NCI-H510A (cell line): ENCODE data around the gene TCIRG1.
A peak's percentile ranks its signal among the peaks of the same experiment; 100 is the strongest.

ENCODE experiments used
- DNase-seq: peaks from one replicate; lab custom pipeline; 2025; lab: John Stamatoyannopoulos, UW

Gene TCIRG1

GRCh38 chr11:68004551-68005335 lies 34.1 kb upstream of the TCIRG1 start:
- peak; percentile 23 for DNase-seq

- DNase-seq = no peak
Observed at GRCh38 chr11:68006606-68007166, 32.1 kb upstream of the TCIRG1 start.

- DNase-seq = no peak
Observed at GRCh38 chr11:68007498-68008380, 31.1 kb upstream of the TCIRG1 start.

- peak; percentile 52 for DNase-seq
Observed at GRCh38 chr11:68008381-68009337, 30.2 kb upstream of the TCIRG1 start.

GRCh38 chr11:68009391-68010089 lies 29.3 kb upstream of the TCIRG1 start:
- no peak for DNase-seq

- no peak for DNase-seq
Observed at GRCh38 chr11:68010090-68011041, 28.5 kb upstream of the TCIRG1 start, which contains the start of gene ALDH3B1. TSS of gene ALDH3B1 (plus strand) at chr11:68010327. CDS start at chr11:68015298, 4,971 bp downstream.

GRCh38 chr11:68011051-68011943 lies 27.5 kb upstream of the TCIRG1 start:
- DNase-seq = no peak

GRCh38 chr11:68012044-68012842 lies 26.6 kb upstream of the TCIRG1 start:
- no peak for DNase-seq

- DNase-seq = no peak
Observed at GRCh38 chr11:68012843-68013610, 25.8 kb upstream of the TCIRG1 start.

- DNase-seq = peak; percentile 34
Observed at GRCh38 chr11:68013611-68014156, 25.1 kb upstream of the TCIRG1 start.

GRCh38 chr11:68014157-68014946 lies 24.5 kb upstream of the TCIRG1 start:
- no peak for DNase-seq

GRCh38 chr11:68014947-68015447 lies 23.8 kb upstream of the TCIRG1 start:
- DNase-seq = no peak

- DNase-seq = no peak
Observed at GRCh38 chr11:68015467-68015866, 23.4 kb upstream of the TCIRG1 start.

- DNase-seq = no peak
Observed at GRCh38 chr11:68016161-68016903, 22.5 kb upstream of the TCIRG1 start.
